H54 (cell line): Measurements from ENCODE around the gene IMPG2.

Experiments used
- DNase-seq: peaks from one replicate; pipeline ENCODE4 v3.0.0; 2011; ENCODE audit warnings: low spot score, mixed read lengths; ENCODE audit not compliant: insufficient read length
- FAIRE-seq: peaks from 3 replicates; lab custom pipeline; 2011; peaks lifted over from hg19 to GRCh38; lab: Jason Lieb, UNC
- POLR2A ChIP-seq: IDR thresholded peaks from 2 replicates; pipeline ENCODE4 v1.6.1; 2011; ENCODE audit warnings: low read depth, mild to moderate bottlenecking, low read length

IMPG2 gene

GRCh38 chr3:101300073-101300472 lies 20.3 kb downstream of the IMPG2 start:
- no peak for DNase-seq
- no peak for FAIRE-seq
- TF ChIP-seq POLR2A, result no peak

- no peak for FAIRE-seq
- no peak for TF ChIP-seq POLR2A
- no peak for DNase-seq
These were observed 28.3 kb downstream of the IMPG2 start for GRCh38 chr3:101292027-101292426.

GRCh38 chr3:101288294-101288693 lies 32.1 kb downstream of the IMPG2 start:
- FAIRE-seq (no peak), DNase-seq (no peak)
- TF ChIP-seq POLR2A, result no peak

- no peak for FAIRE-seq
- no peak for TF ChIP-seq POLR2A
- DNase-seq, result no peak
These were observed 35.6 kb downstream of the IMPG2 start for GRCh38 chr3:101284757-101285156.

- no peak for TF ChIP-seq POLR2A
- FAIRE-seq (no peak), DNase-seq (no peak)
These were observed 38.8 kb downstream of the IMPG2 start for GRCh38 chr3:101281521-101282030.

- no peak for TF ChIP-seq POLR2A
- FAIRE-seq (peak; percentile 36), DNase-seq (no peak)
These were observed 40.5 kb downstream of the IMPG2 start for GRCh38 chr3:101279765-101280385.

- FAIRE-seq, result peak; percentile 23
- DNase-seq, result no peak
- no peak for TF ChIP-seq POLR2A
These were observed 41.2 kb downstream of the IMPG2 start for GRCh38 chr3:101279162-101279561.

GRCh38 chr3:101278727-101279126 lies 41.6 kb downstream of the IMPG2 start:
- FAIRE-seq (no peak), DNase-seq (no peak)
- no peak for TF ChIP-seq POLR2A

GRCh38 chr3:101273608-101274007 lies 46.8 kb downstream of the IMPG2 start:
- no peak for DNase-seq
- no peak for FAIRE-seq
- no peak for TF ChIP-seq POLR2A

- TF ChIP-seq POLR2A, result no peak
- FAIRE-seq (no peak), DNase-seq (no peak)
These were observed 47.2 kb downstream of the IMPG2 start for GRCh38 chr3:101273156-101273555.

- TF ChIP-seq POLR2A, result no peak
- FAIRE-seq (no peak), DNase-seq (no peak)
These were observed 48.6 kb downstream of the IMPG2 start for GRCh38 chr3:101271728-101272127.

GRCh38 chr3:101270149-101270548 lies 50.2 kb downstream of the IMPG2 start:
- FAIRE-seq (no peak), DNase-seq (no peak)
- no peak for TF ChIP-seq POLR2A

- FAIRE-seq, result no peak
- TF ChIP-seq POLR2A, result no peak
These were observed 51.3 kb downstream of the IMPG2 start for GRCh38 chr3:101268971-101269671.

GRCh38 chr3:101268141-101268540 lies 52.2 kb downstream of the IMPG2 start:
- DNase-seq (no peak), FAIRE-seq (no peak)
- no peak for TF ChIP-seq POLR2A

More at GRCh38 chr3:101268971-101269671, 51.3 kb downstream of the IMPG2 start:
- DNase-seq, result no peak

GRCh38 chr3:101266566-101266965 lies 53.8 kb downstream of the IMPG2 start:
- TF ChIP-seq POLR2A, result no peak
- no peak for FAIRE-seq
- DNase-seq, result no peak

- DNase-seq (no peak), FAIRE-seq (no peak)
- no peak for TF ChIP-seq POLR2A
These were observed 54.3 kb downstream of the IMPG2 start for GRCh38 chr3:101266071-101266470.
